ENCODE data around the gene TPX2.

The TPX2 gene

GRCh38 chr20:31845300-31845863 is 106.3 kb downstream of the TPX2 start, which contains the start of gene FOXS1 (continued):
- TF ChIP-seq, protein P1, sequence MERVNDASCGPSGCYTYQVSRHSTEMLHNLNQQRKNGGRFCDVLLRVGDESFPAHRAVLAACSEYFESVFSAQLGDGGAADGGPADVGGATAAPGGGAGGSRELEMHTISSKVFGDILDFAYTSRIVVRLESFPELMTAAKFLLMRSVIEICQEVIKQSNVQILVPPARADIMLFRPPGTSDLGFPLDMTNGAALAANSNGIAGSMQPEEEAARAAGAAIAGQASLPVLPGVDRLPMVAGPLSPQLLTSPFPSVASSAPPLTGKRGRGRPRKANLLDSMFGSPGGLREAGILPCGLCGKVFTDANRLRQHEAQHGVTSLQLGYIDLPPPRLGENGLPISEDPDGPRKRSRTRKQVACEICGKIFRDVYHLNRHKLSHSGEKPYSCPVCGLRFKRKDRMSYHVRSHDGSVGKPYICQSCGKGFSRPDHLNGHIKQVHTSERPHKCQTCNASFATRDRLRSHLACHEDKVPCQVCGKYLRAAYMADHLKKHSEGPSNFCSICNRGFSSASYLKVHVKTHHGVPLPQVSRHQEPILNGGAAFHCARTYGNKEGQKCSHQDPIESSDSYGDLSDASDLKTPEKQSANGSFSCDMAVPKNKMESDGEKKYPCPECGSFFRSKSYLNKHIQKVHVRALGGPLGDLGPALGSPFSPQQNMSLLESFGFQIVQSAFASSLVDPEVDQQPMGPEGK (CRISPR knock-in tag; IDR thresholded peaks at IDR 0.05; ENCODE audit: borderline replicate concordance), result no peak

- no peak for TF ChIP-seq GLIS3 (CRISPR knock-in tag; IDR thresholded peaks at IDR 0.05)
- TF ChIP-seq SNAI2 (CRISPR knock-in tag; IDR thresholded peaks at IDR 0.05), result no peak
- TF ChIP-seq, protein P2, sequence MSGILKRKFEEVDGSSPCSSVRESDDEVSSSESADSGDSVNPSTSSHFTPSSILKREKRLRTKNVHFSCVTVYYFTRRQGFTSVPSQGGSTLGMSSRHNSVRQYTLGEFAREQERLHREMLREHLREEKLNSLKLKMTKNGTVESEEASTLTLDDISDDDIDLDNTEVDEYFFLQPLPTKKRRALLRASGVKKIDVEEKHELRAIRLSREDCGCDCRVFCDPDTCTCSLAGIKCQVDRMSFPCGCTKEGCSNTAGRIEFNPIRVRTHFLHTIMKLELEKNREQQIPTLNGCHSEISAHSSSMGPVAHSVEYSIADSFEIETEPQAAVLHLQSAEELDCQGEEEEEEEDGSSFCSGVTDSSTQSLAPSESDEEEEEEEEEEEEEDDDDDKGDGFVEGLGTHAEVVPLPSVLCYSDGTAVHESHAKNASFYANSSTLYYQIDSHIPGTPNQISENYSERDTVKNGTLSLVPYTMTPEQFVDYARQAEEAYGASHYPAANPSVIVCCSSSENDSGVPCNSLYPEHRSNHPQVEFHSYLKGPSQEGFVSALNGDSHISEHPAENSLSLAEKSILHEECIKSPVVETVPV (CRISPR knock-in tag; IDR thresholded peaks at IDR 0.05), result no peak
- TF ChIP-seq CREB5 (CRISPR knock-in tag; IDR thresholded peaks at IDR 0.05; ENCODE audit: low read depth), result no peak
- no peak for TF ChIP-seq ZC3H10 (CRISPR knock-in tag; IDR thresholded peaks at IDR 0.05)
- TF ChIP-seq RARB (CRISPR knock-in tag; IDR thresholded peaks at IDR 0.05), result no peak
- TF ChIP-seq ESRRG (CRISPR knock-in tag; IDR thresholded peaks at IDR 0.05), result no peak
- TF ChIP-seq, protein P3, sequence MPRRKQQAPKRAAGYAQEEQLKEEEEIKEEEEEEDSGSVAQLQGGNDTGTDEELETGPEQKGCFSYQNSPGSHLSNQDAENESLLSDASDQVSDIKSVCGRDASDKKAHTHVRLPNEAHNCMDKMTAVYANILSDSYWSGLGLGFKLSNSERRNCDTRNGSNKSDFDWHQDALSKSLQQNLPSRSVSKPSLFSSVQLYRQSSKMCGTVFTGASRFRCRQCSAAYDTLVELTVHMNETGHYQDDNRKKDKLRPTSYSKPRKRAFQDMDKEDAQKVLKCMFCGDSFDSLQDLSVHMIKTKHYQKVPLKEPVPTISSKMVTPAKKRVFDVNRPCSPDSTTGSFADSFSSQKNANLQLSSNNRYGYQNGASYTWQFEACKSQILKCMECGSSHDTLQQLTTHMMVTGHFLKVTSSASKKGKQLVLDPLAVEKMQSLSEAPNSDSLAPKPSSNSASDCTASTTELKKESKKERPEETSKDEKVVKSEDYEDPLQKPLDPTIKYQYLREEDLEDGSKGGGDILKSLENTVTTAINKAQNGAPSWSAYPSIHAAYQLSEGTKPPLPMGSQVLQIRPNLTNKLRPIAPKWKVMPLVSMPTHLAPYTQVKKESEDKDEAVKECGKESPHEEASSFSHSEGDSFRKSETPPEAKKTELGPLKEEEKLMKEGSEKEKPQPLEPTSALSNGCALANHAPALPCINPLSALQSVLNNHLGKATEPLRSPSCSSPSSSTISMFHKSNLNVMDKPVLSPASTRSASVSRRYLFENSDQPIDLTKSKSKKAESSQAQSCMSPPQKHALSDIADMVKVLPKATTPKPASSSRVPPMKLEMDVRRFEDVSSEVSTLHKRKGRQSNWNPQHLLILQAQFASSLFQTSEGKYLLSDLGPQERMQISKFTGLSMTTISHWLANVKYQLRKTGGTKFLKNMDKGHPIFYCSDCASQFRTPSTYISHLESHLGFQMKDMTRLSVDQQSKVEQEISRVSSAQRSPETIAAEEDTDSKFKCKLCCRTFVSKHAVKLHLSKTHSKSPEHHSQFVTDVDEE (CRISPR knock-in tag; IDR thresholded peaks at IDR 0.05), result no peak
- no peak for TF ChIP-seq TCF4 (CRISPR knock-in tag; IDR thresholded peaks at IDR 0.05; ENCODE audit: borderline replicate concordance)
- TF ChIP-seq BACH2 (CRISPR knock-in tag; IDR thresholded peaks at IDR 0.05; ENCODE audit: borderline replicate concordance), result no peak
- TF ChIP-seq ISL1 (CRISPR knock-in tag; IDR thresholded peaks at IDR 0.05), result no peak
- TF ChIP-seq TOX (CRISPR knock-in tag; IDR thresholded peaks at IDR 0.05; ENCODE audit: borderline replicate concordance), result no peak
- no peak for TF ChIP-seq ZNF70 (CRISPR knock-in tag; IDR thresholded peaks at IDR 0.05)
- no peak for TF ChIP-seq PPARA (CRISPR knock-in tag; IDR thresholded peaks at IDR 0.05; ENCODE audit: borderline replicate concordance)
- no peak for ATAC-seq
Observed at GRCh38 chr20:31846793-31847138, 107.7 kb downstream of the TPX2 start.

GRCh38 chr20:31848088-31848999 is 109.3 kb downstream of the TPX2 start:
- no peak for TF ChIP-seq TCF4 (CRISPR knock-in tag; IDR thresholded peaks at IDR 0.05; ENCODE audit: borderline replicate concordance)
- no peak for TF ChIP-seq ESRRG (CRISPR knock-in tag; IDR thresholded peaks at IDR 0.05)
- TF ChIP-seq BACH2 (CRISPR knock-in tag; IDR thresholded peaks at IDR 0.05; ENCODE audit: borderline replicate concordance), result no peak
- no peak for TF ChIP-seq TOX (CRISPR knock-in tag; IDR thresholded peaks at IDR 0.05; ENCODE audit: borderline replicate concordance)
- TF ChIP-seq ZNF70 (CRISPR knock-in tag; IDR thresholded peaks at IDR 0.05), result no peak
- TF ChIP-seq, protein P2 (CRISPR knock-in tag; IDR thresholded peaks at IDR 0.05), result no peak
- TF ChIP-seq, protein P3 (CRISPR knock-in tag; IDR thresholded peaks at IDR 0.05), result no peak
- ATAC-seq, result no peak
